HepG2 (cell line): ENCODE data around the gene ABCD2. TPM values are rescaled to one million over a fixed set of nuclear protein-coding genes. Genes with fewer than 3 reads are reported as not detected.

Experiments used
- ATAC-seq: fragments of 200-7000 bp; cut with Tn5 transposase; 3 replicates; pipeline ENCODE4 v1.9.1; 2020; ENCODE audit warnings: mild to moderate bottlenecking, moderate library complexity
- BruUV-seq: library from RNA; stranded (reverse); fragments of 400-500 nt; replicated peaks from 2 replicates; lab custom pipeline; 2021; lab: Mats Ljungman, UMichigan
- CTCF ChIA-PET: fragments of 300-600 bp; formaldehyde crosslinking; extraction: SDS; loops from one replicate; lab custom pipeline; 2021; ENCODE audit warnings: low total read pairs, inconsistent platforms, low intra/inter-chr PET ratio; lab: Yijun Ruan, JAX
- POLR2A ChIA-PET: fragments of 350-600 bp; sonication (Branson Sonifier 250); formaldehyde crosslinking; loops from one replicate; lab custom pipeline; 2020; ENCODE audit warnings: antibody characterized with exemption, inconsistent platforms; lab: Yijun Ruan, JAX
- DNase-seq: peaks from one replicate; pipeline ENCODE4 v3.0.0-alpha.2; 2015; ENCODE audit warnings: low spot score
- FAIRE-seq: peaks from 3 replicates; lab custom pipeline; 2011; peaks lifted over from hg19 to GRCh38; lab: Jason Lieb, UNC
- H2AFZ ChIP-seq: one replicate; pipeline ENCODE4 v1.6.1; 2011; ENCODE audit warnings: low read length, inconsistent platforms
- H3K27ac ChIP-seq: fragments of 300-600 bp; 3 replicates; pipeline ENCODE4 v1.8.0; 2011; ENCODE audit warnings: mixed run types, mild to moderate bottlenecking, mixed read lengths, low read length, inconsistent platforms; ENCODE audit not compliant: insufficient read depth; ENCODE audit errors: extremely low read length
- H3K27me3 ChIP-seq, 2 experiments: fragments of 200-600 bp in 1 of 2; 2 replicates in 1 of 2; 3 replicates in 1 of 2; pipeline versions ENCODE4 v1.6.0 to v1.8.0; 2011; ENCODE audit warnings: low read length in 2 of 2, mild to moderate bottlenecking in 2 of 2, moderate library complexity in 2 of 2, inconsistent platforms in 1 of 2; ENCODE audit not compliant: insufficient read depth in 2 of 2, control insufficient read depth in 1 of 2
- H3K36me3 ChIP-seq, 2 experiments: fragments of 200-600 bp in 1 of 2; replicated peaks in 1 of 2; 2 replicates in 1 of 2; 3 replicates in 1 of 2; pipeline versions ENCODE4 v1.5.1 to v1.8.0; 2011; ENCODE audit warnings: low read length in 2 of 2, inconsistent platforms in 1 of 2; ENCODE audit not compliant: insufficient read depth in 2 of 2, control insufficient read depth in 1 of 2
- H3K4me1 ChIP-seq: 2 replicates; pipeline ENCODE4 v1.5.1; 2012; ENCODE audit warnings: low read length, inconsistent platforms; ENCODE audit not compliant: insufficient read depth
- H3K4me2 ChIP-seq: 2 replicates; pipeline ENCODE4 v1.6.0; 2011; ENCODE audit warnings: low read depth, low read length, inconsistent platforms
- H3K4me3 ChIP-seq, 3 experiments: fragments of 200-600 bp in 1 of 3; sonication (generic), shearing (Covaris generic) in 1 of 3; replicated peaks in 1 of 3; 2 replicates each; pipeline ENCODE4 v1.5.1; 2011 to 2016; ENCODE audit warnings: low read length in 3 of 3, inconsistent platforms in 2 of 3, low read depth in 2 of 3, mild to moderate bottlenecking in 2 of 3, control low read depth in 1 of 3, mixed read lengths in 1 of 3; ENCODE audit not compliant: insufficient read depth in 1 of 3
- H3K79me2 ChIP-seq: one replicate; pipeline ENCODE4 v1.6.1; 2011; ENCODE audit warnings: low read length, inconsistent platforms; ENCODE audit not compliant: insufficient read depth
- H3K9ac ChIP-seq: 2 replicates; pipeline ENCODE4 v1.6.0; 2011; ENCODE audit warnings: mild to moderate bottlenecking, low read depth, low read length, inconsistent platforms; ENCODE audit not compliant: insufficient read depth
- H3K9me3 ChIP-seq: 2 replicates; pipeline ENCODE4 v1.5.1; 2012; ENCODE audit warnings: mild to moderate bottlenecking, low read length
- H4K20me1 ChIP-seq: 2 replicates; pipeline ENCODE4 v1.6.0; 2011; ENCODE audit warnings: inconsistent platforms, mild to moderate bottlenecking, low read length, moderate library complexity; ENCODE audit not compliant: insufficient read depth
- ATF7 ChIP-seq, 2 experiments: fragments of 450-650 bp in 1 of 2; sonication (generic) in 1 of 2; formaldehyde crosslinking in 1 of 2; IDR thresholded peaks; 2 replicates each; pipeline versions ENCODE4 v1.4.0 to v1.6.1; 2016 to 2020; ENCODE audit warnings: antibody characterized with exemption in 1 of 2, mild to moderate bottlenecking in 1 of 2, missing genetic modification reagents in 1 of 2
- CERS6 ChIP-seq: sonication (generic); formaldehyde crosslinking; IDR thresholded peaks from 2 replicates; pipeline ENCODE4 v1.5.0; 2020; ENCODE audit warnings: missing genetic modification reagents
- ERF ChIP-seq: IDR thresholded peaks from 2 replicates; pipeline ENCODE4 v1.6.1; 2018; ENCODE audit warnings: missing biosample characterization, missing genetic modification reagents
- MLX ChIP-seq: IDR thresholded peaks from 2 replicates; pipeline ENCODE4 v1.6.1; 2016
- NFATC3 ChIP-seq: sonication (generic); formaldehyde crosslinking; IDR thresholded peaks from 2 replicates; pipeline ENCODE4 v1.5.1; 2020; ENCODE audit warnings: mild to moderate bottlenecking, missing genetic modification reagents
- PREB ChIP-seq: sonication (generic); formaldehyde crosslinking; IDR thresholded peaks from 2 replicates; pipeline ENCODE4 v1.4.0; 2020; ENCODE audit warnings: missing genetic modification reagents
- TCF7L2 ChIP-seq: IDR thresholded peaks from 2 replicates; pipeline ENCODE4 v1.6.1; 2011; ENCODE audit warnings: mild to moderate bottlenecking, low read depth, low read length, moderate library complexity
- TEAD2 ChIP-seq: sonication (generic); formaldehyde crosslinking; IDR thresholded peaks from 2 replicates; pipeline ENCODE4 v1.9.0; 2021; ENCODE audit warnings: missing genetic modification reagents
- ZKSCAN8 ChIP-seq: IDR thresholded peaks from 2 replicates; pipeline ENCODE4 v1.6.1; 2016; ENCODE audit warnings: borderline replicate concordance, missing genetic modification reagents, missing compliant biosample characterization
- ZNF496 ChIP-seq: sonication (generic); formaldehyde crosslinking; IDR thresholded peaks from 2 replicates; pipeline ENCODE4 v1.8.1; 2023; ENCODE audit warnings: mild to moderate bottlenecking, moderate library complexity, missing genetic modification reagents; ENCODE audit not compliant: insufficient replicate concordance
- ZNF607 ChIP-seq: sonication (generic); formaldehyde crosslinking; IDR thresholded peaks from 2 replicates; pipeline ENCODE4 v1.5.1; 2020; ENCODE audit warnings: missing genetic modification reagents, mild to moderate bottlenecking, borderline replicate concordance
- WGBS: methylation state at CpG from one replicate; pipeline ENCODE4 v1.1.6; 2017; ENCODE audit warnings: low lambda C conversion rate; 5-methylcytosine and 5-hydroxymethylcytosine counted together
- in situ Hi-C: cut with HindIII; loops from 2 replicates; pipeline ENCODE4 v1.10.0; 2017; ENCODE audit warnings: low pct_unique_long_range_greater_than_20kb; ENCODE audit not compliant: extremely low pct_ligation_motif_present
- intact Hi-C: fragments of 100-400 bp; cut with micrococcal nuclease; formaldehyde crosslinking; loops from one replicate; pipeline ENCODE4 v1.10.0; 2022; ENCODE audit not compliant: unreplicated experiment
- polyA plus RNA-seq, 8 experiments: library from polyadenylated mRNA; depleted of rRNA in 3 of 8; stranded (reverse) in 7 of 8; unstranded in 1 of 8; fragments of >200 nt; fragmentation: Illumina TruSeq in 4 of 8; extraction: Trizol in 4 of 8; gene quantifications; 2 replicates each; pipeline versions ENCODE4 v1.2.1 to v1.2.3, GENCODE V29; 2011 to 2016; ENCODE audit warnings: low read depth in 4 of 8, missing spikeins in 1 of 8, mixed read lengths in 1 of 8; ENCODE audit not compliant: insufficient read depth in 1 of 8
- total RNA-seq, 5 experiments: library from RNA; depleted of rRNA; stranded (reverse); fragments of >200 nt; fragmentation: Illumina TruSeq; extraction: Trizol; gene quantifications; 2 replicates each; pipeline ENCODE4 v1.2.3, GENCODE V29; 2016; ENCODE audit warnings: low read depth in 1 of 5

ABCD2 gene
- total and polyA plus RNA-seq, 2 of the 13 experiments (the other 11 are each of a cell fraction or from before 2014, with no cell fraction given) = not detected

GRCh38 chr12:39572551-39572950, 47.1 kb downstream of the ABCD2 start:
- Histone ChIP-seq H3K36me3 (no peaks in the 10 kb centered on the region), H3K27me3 (no peaks in the 10 kb centered on the region), H3K4me1 (no peaks in the 10 kb centered on the region), H4K20me1 (no peaks in the 10 kb centered on the region), H3K9ac (no peak overlapping the region), H3K4me3 (no peak overlapping the region), H3K4me2 (no peak overlapping the region), H2AFZ (no peak overlapping the region), H3K27ac (no peak overlapping the region), H3K9me3 (no peaks in the 10 kb centered on the region), H3K79me2 (no peaks in the 10 kb centered on the region)
- no peak for FAIRE-seq
- ChIA-PET POLR2A (no interaction called here), CTCF (no interaction called here)
- BruUV-seq = no TSS peak
- DNase-seq = no peak
- intact Hi-C loops = no loop called here
- ATAC-seq = no peak
- in situ Hi-C loops = no loop called here
- no peak for TF ChIP-seq TCF7L2

- POLR2A ChIA-PET = no interaction called here
- intact Hi-C loops = no loop called here
- no peak for DNase-seq
- Histone ChIP-seq H3K9ac (no peak overlapping the region), H3K79me2 (no peaks in the 10 kb centered on the region), H3K4me2 (no peak overlapping the region), H3K27me3 (no peaks in the 10 kb centered on the region), H3K4me3 (no peak overlapping the region), H2AFZ (no peak overlapping the region), H3K27ac (no peak overlapping the region), H4K20me1 (no peaks in the 10 kb centered on the region), H3K36me3 (no peaks in the 10 kb centered on the region), H3K9me3 (no peaks in the 10 kb centered on the region), H3K4me1 (no peaks in the 10 kb centered on the region)
- FAIRE-seq = no peak
- WGBS = 2% methylated on average over 4 of the region's 4 CpGs
- ATAC-seq = no peak
- TF ChIP-seq PREB (no peak), NFATC3 (CRISPR knock-in tag) (no peak), MLX (CRISPR knock-in tag) (no peak), ATF7 (IDR thresholded peaks at IDR 0.05) (no peak), ATF7 (CRISPR knock-in tag; IDR thresholded peaks at IDR 0.05) (no peak), ERF (CRISPR knock-in tag) (no peak), ZNF496 (CRISPR knock-in tag) (no peak), TEAD2 (CRISPR knock-in tag) (no peak), CERS6 (CRISPR knock-in tag) (no peak), ZKSCAN8 (CRISPR knock-in tag) (no peak), ZNF607 (CRISPR knock-in tag) (no peak)
- no TSS peak for BruUV-seq
- in situ Hi-C loops = no loop called here
- CTCF ChIA-PET = no interaction called here
Measured at GRCh38 chr12:39571351-39571750, 48.3 kb downstream of the ABCD2 start.
